ENCODE measurements around the gene RAPGEF4.

Gene RAPGEF4

GRCh38 chr2:172806493-172806892, 70.8 kb downstream of the RAPGEF4 start:
- H3K4me1 ChIP-seq (ENCODE audit: control insufficient read depth, insufficient read depth, low read length): no peaks in the 10 kb centered on the region
- no peaks in the 10 kb centered on the region for H3K36me3 ChIP-seq (ENCODE audit: control insufficient read depth in 2 of 2, insufficient read depth in 2 of 2, low read length in 2 of 2)
- H3K9me3 ChIP-seq (ENCODE audit: control insufficient read depth in 2 of 2, low read length in 2 of 2): no peaks in the 10 kb centered on the region
- peaks cover 0 to 3% of the 10 kb centered on the region in 2 donors for H3K27me3 ChIP-seq (ENCODE audit: control insufficient read depth in 1 of 2, insufficient read depth in 2 of 2, low read length in 2 of 2)
- no peak overlapping the region for H3K9ac ChIP-seq (ENCODE audit: low read length in 2 of 2)
- H3K27ac ChIP-seq (ENCODE audit: low read length): no peak overlapping the region
- no peak overlapping the region for H3K4me3 ChIP-seq (ENCODE audit: low read length in 2 of 2)

GRCh38 chr2:172806996-172807395, 71.4 kb downstream of the RAPGEF4 start:
- H3K9me3 ChIP-seq (ENCODE audit: control insufficient read depth in 2 of 2, low read length in 2 of 2): no peaks in the 10 kb centered on the region
- H3K9ac ChIP-seq (ENCODE audit: low read length in 2 of 2): no peak overlapping the region
- H3K4me1 ChIP-seq (ENCODE audit: control insufficient read depth, insufficient read depth, low read length): no peaks in the 10 kb centered on the region
- H3K36me3 ChIP-seq (ENCODE audit: control insufficient read depth in 2 of 2, insufficient read depth in 2 of 2, low read length in 2 of 2): no peaks in the 10 kb centered on the region
- H3K4me3 ChIP-seq (ENCODE audit: low read length in 2 of 2): no peak overlapping the region
- no peak overlapping the region for H3K27ac ChIP-seq (ENCODE audit: low read length)
- H3K27me3 ChIP-seq (ENCODE audit: control insufficient read depth in 1 of 2, insufficient read depth in 2 of 2, low read length in 2 of 2): peaks cover 0 to 3% of the 10 kb centered on the region in 2 donors

- Histone ChIP-seq H3K9me3 (ENCODE audit: control insufficient read depth in 2 of 2, low read length in 2 of 2) (no peaks in the 10 kb centered on the region), H3K4me3 (ENCODE audit: low read length in 2 of 2) (no peak overlapping the region), H3K27me3 (ENCODE audit: control insufficient read depth in 1 of 2, insufficient read depth in 2 of 2, low read length in 2 of 2) (peaks cover 0 to 3% of the 10 kb centered on the region in 2 donors), H3K9ac (ENCODE audit: low read length in 2 of 2) (no peak overlapping the region), H3K4me1 (ENCODE audit: control insufficient read depth, insufficient read depth, low read length) (no peaks in the 10 kb centered on the region), H3K36me3 (ENCODE audit: control insufficient read depth in 2 of 2, insufficient read depth in 2 of 2, low read length in 2 of 2) (no peaks in the 10 kb centered on the region), H3K27ac (ENCODE audit: low read length) (no peak overlapping the region)
Observed at GRCh38 chr2:172808156-172808555, 72.5 kb downstream of the RAPGEF4 start.

- Histone ChIP-seq H3K4me1 (ENCODE audit: control insufficient read depth, insufficient read depth, low read length) (no peaks in the 10 kb centered on the region), H3K36me3 (ENCODE audit: control insufficient read depth in 2 of 2, insufficient read depth in 2 of 2, low read length in 2 of 2) (no peaks in the 10 kb centered on the region), H3K9me3 (ENCODE audit: control insufficient read depth in 2 of 2, low read length in 2 of 2) (no peaks in the 10 kb centered on the region), H3K27ac (ENCODE audit: low read length) (no peak overlapping the region), H3K4me3 (ENCODE audit: low read length in 2 of 2) (no peak overlapping the region), H3K27me3 (ENCODE audit: control insufficient read depth in 1 of 2, insufficient read depth in 2 of 2, low read length in 2 of 2) (peaks cover 0 to 3% of the 10 kb centered on the region in 2 donors), H3K9ac (ENCODE audit: low read length in 2 of 2) (no peak overlapping the region)
Observed at GRCh38 chr2:172811027-172811426, 75.4 kb downstream of the RAPGEF4 start.

GRCh38 chr2:172812158-172812744, 76.6 kb downstream of the RAPGEF4 start:
- Histone ChIP-seq H3K27ac (ENCODE audit: low read length) (no peak overlapping the region), H3K27me3 (ENCODE audit: control insufficient read depth in 1 of 2, insufficient read depth in 2 of 2, low read length in 2 of 2) (peaks cover 0 to 3% of the 10 kb centered on the region in 2 donors)

GRCh38 chr2:172813314-172813888, 77.8 kb downstream of the RAPGEF4 start:
- no peaks in the 10 kb centered on the region for H3K9me3 ChIP-seq (ENCODE audit: control insufficient read depth in 2 of 2, low read length in 2 of 2)
- no peak overlapping the region for H3K9ac ChIP-seq (ENCODE audit: low read length in 2 of 2)
- no peak overlapping the region for H3K4me3 ChIP-seq (ENCODE audit: low read length in 2 of 2)
- H3K36me3 ChIP-seq (ENCODE audit: control insufficient read depth in 2 of 2, insufficient read depth in 2 of 2, low read length in 2 of 2): no peaks in the 10 kb centered on the region
- no peaks in the 10 kb centered on the region for H3K4me1 ChIP-seq (ENCODE audit: control insufficient read depth, insufficient read depth, low read length)
- no peak overlapping the region for H3K27ac ChIP-seq (ENCODE audit: low read length)
- H3K27me3 ChIP-seq (ENCODE audit: control insufficient read depth in 1 of 2, insufficient read depth in 2 of 2, low read length in 2 of 2): peaks cover 0 to 3% of the 10 kb centered on the region in 2 donors

More at GRCh38 chr2:172812158-172812744, 76.6 kb downstream of the RAPGEF4 start:
- no peaks in the 10 kb centered on the region for H3K9me3 ChIP-seq (ENCODE audit: control insufficient read depth in 2 of 2, low read length in 2 of 2)
- H3K4me1 ChIP-seq (ENCODE audit: control insufficient read depth, insufficient read depth, low read length): no peaks in the 10 kb centered on the region
- H3K9ac ChIP-seq (ENCODE audit: low read length in 2 of 2): no peak overlapping the region
- no peaks in the 10 kb centered on the region for H3K36me3 ChIP-seq (ENCODE audit: control insufficient read depth in 2 of 2, insufficient read depth in 2 of 2, low read length in 2 of 2)
- H3K4me3 ChIP-seq (ENCODE audit: low read length in 2 of 2): no peak overlapping the region

- Histone ChIP-seq H3K27ac (ENCODE audit: low read length) (no peak overlapping the region), H3K9me3 (ENCODE audit: control insufficient read depth in 2 of 2, low read length in 2 of 2) (no peaks in the 10 kb centered on the region), H3K36me3 (ENCODE audit: control insufficient read depth in 2 of 2, insufficient read depth in 2 of 2, low read length in 2 of 2) (no peaks in the 10 kb centered on the region), H3K4me3 (ENCODE audit: low read length in 2 of 2) (no peak overlapping the region), H3K27me3 (ENCODE audit: control insufficient read depth in 1 of 2, insufficient read depth in 2 of 2, low read length in 2 of 2) (no peaks in the 10 kb centered on the region), H3K4me1 (ENCODE audit: control insufficient read depth, insufficient read depth, low read length) (no peaks in the 10 kb centered on the region), H3K9ac (ENCODE audit: low read length in 2 of 2) (no peak overlapping the region)
Observed at GRCh38 chr2:172817411-172817810, 81.8 kb downstream of the RAPGEF4 start.

GRCh38 chr2:172819943-172820342, 84.3 kb downstream of the RAPGEF4 start:
- Histone ChIP-seq H3K4me3 (ENCODE audit: low read length in 2 of 2) (no peak overlapping the region), H3K27me3 (ENCODE audit: control insufficient read depth in 1 of 2, insufficient read depth in 2 of 2, low read length in 2 of 2) (no peaks in the 10 kb centered on the region), H3K9me3 (ENCODE audit: control insufficient read depth in 2 of 2, low read length in 2 of 2) (no peaks in the 10 kb centered on the region), H3K27ac (ENCODE audit: low read length) (no peak overlapping the region), H3K9ac (ENCODE audit: low read length in 2 of 2) (no peak overlapping the region), H3K36me3 (ENCODE audit: control insufficient read depth in 2 of 2, insufficient read depth in 2 of 2, low read length in 2 of 2) (no peaks in the 10 kb centered on the region), H3K4me1 (ENCODE audit: control insufficient read depth, insufficient read depth, low read length) (no peaks in the 10 kb centered on the region)

GRCh38 chr2:172821370-172822338, 86.0 kb downstream of the RAPGEF4 start:
- Histone ChIP-seq H3K27ac (ENCODE audit: low read length) (no peak overlapping the region), H3K9me3 (ENCODE audit: control insufficient read depth in 2 of 2, low read length in 2 of 2) (no peaks in the 10 kb centered on the region), H3K4me3 (ENCODE audit: low read length in 2 of 2) (peak overlapping the region in 1 of 2 donors; percentile 22), H3K9ac (ENCODE audit: low read length in 2 of 2) (no peak overlapping the region), H3K27me3 (ENCODE audit: control insufficient read depth in 1 of 2, insufficient read depth in 2 of 2, low read length in 2 of 2) (no peaks in the 10 kb centered on the region), H3K4me1 (ENCODE audit: control insufficient read depth, insufficient read depth, low read length) (no peaks in the 10 kb centered on the region), H3K36me3 (ENCODE audit: control insufficient read depth in 2 of 2, insufficient read depth in 2 of 2, low read length in 2 of 2) (no peaks in the 10 kb centered on the region)

GRCh38 chr2:172822585-172822984, 86.9 kb downstream of the RAPGEF4 start:
- Histone ChIP-seq H3K36me3 (ENCODE audit: control insufficient read depth in 2 of 2, insufficient read depth in 2 of 2, low read length in 2 of 2) (no peaks in the 10 kb centered on the region), H3K9ac (ENCODE audit: low read length in 2 of 2) (no peak overlapping the region), H3K4me1 (ENCODE audit: control insufficient read depth, insufficient read depth, low read length) (no peaks in the 10 kb centered on the region), H3K27me3 (ENCODE audit: control insufficient read depth in 1 of 2, insufficient read depth in 2 of 2, low read length in 2 of 2) (no peaks in the 10 kb centered on the region), H3K4me3 (ENCODE audit: low read length in 2 of 2) (peak overlapping the region in 1 of 2 donors; percentile 22), H3K27ac (ENCODE audit: low read length) (no peak overlapping the region), H3K9me3 (ENCODE audit: control insufficient read depth in 2 of 2, low read length in 2 of 2) (no peaks in the 10 kb centered on the region)

Measured in stomach smooth muscle (tissue), 2 donors.